Kidney tubule cell (primary cell): Measurements from ENCODE around the gene HMGA1.

Experiments
- DNase-seq: peaks from one replicate; pipeline ENCODE4 v3.0.0-alpha.2; 2018; ENCODE audit warnings: low spot score

Gene HMGA1

DNA sequence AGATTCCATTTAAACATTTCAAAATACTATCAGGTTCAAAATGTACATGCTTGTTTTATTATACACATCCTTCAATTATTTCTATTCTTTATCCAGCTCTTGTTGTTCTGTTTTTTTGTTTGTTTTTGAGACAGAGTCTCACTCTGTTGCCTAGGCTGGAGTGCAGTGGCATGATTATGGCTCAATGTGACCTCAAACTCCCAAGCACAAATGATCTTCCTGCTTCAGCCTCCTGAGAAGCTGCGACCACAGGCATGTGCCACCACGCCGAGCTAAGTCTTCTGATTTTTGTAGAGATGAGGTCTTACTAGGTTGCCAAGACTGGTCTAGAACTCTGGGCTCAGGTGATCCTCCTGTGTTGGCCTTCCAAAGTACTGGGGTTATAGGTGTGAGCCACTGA lies 56.3 kb downstream of the HMGA1 start:
- no peak for DNase-seq

DNA sequence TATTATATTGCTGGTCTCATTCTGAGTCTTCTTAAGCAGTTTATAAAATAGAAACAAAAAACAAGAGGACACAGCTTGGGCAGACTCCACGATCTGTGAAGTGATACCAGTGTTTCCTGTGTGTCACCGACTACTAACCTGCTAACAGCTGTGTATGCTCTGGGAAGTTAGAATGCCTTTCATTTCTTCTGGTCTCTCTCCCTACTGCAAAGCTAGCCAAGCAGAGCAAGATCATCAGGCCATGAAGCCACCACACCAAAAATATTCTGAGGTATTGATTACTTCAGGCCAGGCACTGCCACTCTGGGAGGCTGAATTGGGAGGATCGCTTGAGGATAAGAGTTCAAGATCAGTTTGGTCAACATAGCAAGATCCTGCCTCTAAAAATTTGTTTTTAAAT lies 59.0 kb downstream of the HMGA1 start:
- peak; percentile 90 for DNase-seq
